GM21360 (cell line): ENCODE results near the gene ANGPTL5.
"Not testable (repeated sequence)": the region's sequence is repeated elsewhere in the genome, so short reads cannot be mapped to it uniquely, and the experiment has no call there.

Experiments
- ATAC-seq: cut with Tn5 transposase; IDR thresholded peaks from one replicate; pipeline ENCODE4 v1.9.1; 2021; ENCODE audit warnings: mild to moderate bottlenecking, moderate library complexity; ENCODE audit not compliant: unreplicated experiment

Gene ANGPTL5

GRCh38 chr11:101889767-101890166 lies 26.6 kb downstream of the ANGPTL5 start:
- ATAC-seq: no peak

- no peak for ATAC-seq
Observed at GRCh38 chr11:101885631-101886030, 30.7 kb downstream of the ANGPTL5 start.

DNA sequence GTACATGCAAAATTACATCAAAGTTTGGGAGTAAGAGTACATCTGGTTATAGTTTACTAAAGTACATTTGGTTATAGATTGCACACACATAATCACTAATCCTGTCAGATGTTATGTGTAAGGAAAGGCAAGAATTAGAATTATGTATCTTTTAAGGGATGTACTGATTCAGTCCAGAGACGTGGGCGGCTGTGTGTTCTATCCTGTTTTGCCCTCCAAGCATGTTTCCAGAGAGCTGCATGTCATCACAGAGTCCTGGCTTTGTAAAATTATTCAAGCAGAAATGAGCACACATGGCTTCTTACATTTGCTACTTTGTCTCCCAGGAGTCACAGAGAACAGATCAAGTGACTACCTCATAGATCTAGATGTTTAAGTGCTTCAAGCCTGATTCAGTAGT lies 34.7 kb downstream of the ANGPTL5 start:
- no peak for ATAC-seq

DNA sequence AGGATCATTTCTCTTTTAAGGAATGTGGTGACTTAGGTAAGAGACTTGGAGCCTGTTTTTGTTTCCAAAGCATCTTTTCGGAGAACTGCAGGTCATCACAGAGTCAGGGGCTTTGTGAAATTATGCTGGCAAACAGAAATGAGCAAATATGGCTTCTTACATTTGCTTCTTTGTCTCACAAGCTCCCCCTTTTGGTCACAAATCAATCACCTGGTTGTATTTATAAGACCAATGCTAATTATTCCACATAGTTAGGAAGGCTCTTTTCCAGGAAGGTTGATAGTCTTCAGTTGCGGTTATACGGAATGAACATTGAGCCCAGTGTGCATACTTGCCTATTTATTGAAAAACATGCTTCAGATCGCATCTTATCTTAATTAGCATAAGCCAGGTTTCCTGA lies 36.1 kb downstream of the ANGPTL5 start:
- no peak for ATAC-seq

DNA sequence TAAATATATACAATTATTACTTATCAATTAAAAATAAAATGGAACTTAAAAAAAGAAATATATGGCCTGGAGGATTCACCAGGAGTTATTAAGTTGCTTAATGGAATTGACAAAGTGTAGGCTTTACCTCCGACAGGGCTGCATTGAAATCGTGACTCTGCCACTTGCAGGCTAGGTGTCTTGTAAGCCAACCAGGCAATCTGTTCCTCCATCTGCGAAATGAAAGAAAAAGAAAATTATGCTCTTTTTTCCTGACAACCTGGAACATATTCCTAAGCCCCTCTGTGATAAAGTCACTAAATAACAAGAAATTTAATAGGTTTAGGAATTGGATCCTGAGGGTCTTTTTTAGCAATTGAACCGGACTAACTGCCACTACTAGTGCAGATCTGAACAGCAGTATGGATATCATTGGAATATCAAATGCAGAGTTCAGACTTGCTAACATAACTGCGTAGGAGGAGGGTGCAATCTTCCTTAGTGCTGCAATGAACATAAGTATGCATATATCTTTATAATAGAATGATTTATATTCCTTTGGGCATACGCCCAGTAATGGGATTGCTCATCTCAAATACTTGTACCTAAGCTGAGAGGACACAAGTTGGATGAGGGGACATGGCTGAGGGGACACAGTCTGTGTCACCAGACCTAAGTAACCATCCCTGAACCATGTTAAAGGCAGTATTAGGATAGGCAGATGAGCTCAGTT lies 44.0 kb downstream of the ANGPTL5 start:
- no peak for ATAC-seq

- ATAC-seq: no peak
Observed at GRCh38 chr11:101870510-101870909, 45.8 kb downstream of the ANGPTL5 start.

DNA sequence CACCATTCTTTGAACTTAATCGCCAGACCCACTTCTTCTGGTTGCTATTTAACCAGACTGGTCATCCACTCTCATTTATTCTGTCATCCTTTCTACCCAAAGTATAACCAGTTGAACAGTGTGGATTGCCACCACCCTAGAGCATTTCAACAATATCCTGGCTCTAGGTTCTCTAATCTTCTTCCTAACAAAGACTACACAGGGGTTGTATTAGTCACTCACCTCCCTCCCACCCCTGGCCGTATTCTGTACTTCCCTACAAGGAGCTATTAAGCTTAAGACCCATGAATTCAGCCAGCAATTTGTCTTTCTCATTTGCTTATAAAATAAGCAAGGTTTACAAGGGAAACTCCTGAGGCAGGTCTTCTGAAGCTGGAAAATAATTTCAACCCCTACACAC lies 48.4 kb downstream of the ANGPTL5 start:
- ATAC-seq: no peak

DNA sequence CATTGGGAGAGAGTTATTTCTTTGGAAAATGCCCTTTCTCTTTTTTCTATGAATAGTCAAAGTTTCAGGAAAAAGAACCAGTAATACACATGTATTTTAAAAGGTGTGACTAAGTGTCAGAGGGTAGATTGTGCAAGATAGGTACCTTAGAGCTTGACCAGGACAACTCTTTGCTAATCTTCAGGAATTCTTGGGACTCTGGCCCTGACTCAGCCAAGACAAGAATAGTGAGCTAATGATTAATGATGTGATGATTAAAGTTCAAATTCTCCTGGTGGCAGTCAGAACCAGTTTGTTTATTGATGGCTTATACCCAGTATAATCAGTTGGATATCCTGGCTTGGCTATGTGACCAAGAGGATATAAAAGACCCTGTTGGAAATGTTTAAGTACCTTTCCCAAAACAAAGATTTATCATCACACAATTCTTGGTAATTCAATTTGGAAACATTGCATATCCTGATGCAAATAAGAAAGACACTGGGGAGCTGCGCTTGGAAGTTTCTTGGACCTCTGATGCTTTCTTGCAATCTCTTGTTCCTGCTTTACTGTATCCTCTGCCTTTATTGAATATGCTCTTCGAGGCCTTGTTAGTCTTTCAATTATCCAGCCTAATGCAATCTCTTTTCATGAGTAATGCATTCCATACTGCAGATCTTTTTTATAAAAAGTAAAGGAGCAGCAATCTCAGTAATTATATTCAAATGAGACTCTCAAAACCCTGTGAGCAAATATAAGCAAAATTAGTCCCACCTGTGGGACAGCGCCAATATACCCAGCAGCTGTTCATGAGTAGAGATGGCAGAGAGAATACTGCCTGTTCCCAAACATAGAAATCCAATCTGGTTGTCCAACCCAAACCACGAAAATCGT lies 49.5 kb downstream of the ANGPTL5 start:
- ATAC-seq: no peak

DNA sequence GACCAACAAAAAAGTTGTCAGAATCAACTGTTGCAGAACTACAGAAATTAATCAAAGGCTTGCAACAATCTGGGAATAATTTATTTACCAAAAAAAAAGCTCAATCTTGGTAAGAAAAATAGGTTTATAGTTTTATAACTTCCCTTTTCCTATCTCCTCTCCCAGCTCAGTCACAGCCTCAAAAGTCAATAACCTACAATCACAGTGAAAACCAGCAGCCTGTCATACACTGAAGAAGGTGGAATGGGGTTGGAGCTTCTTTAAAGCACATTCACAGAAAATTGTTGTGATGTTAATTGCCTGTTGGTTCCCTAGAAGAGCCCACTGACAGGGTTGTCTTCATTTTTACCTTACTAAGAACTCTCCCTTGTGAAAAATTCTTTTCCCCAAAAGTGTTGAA lies 52.2 kb downstream of the ANGPTL5 start:
- ATAC-seq: no peak

DNA sequence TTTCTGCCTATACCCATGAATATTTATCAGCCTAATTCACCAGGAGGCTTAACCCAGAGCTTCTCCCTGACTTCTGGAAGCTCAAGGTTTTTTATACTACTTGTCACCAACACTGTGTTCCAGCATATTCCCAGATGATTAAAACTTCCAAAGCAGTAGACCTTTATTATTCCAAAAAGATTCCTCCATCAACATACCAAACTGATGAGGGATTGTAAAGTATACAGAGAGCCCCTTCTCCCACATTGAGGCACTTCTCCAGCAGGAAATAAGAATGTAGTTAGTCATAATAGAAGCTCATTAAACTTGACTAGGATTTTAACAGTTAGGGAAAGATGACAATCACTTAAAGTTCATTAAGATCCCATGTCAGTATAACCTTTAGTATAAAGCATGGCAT lies 53.0 kb downstream of the ANGPTL5 start:
- no peak for ATAC-seq

- no peak for ATAC-seq
Observed at GRCh38 chr11:101862391-101863233, 53.7 kb downstream of the ANGPTL5 start.

GRCh38 chr11:101860696-101861427 lies 55.5 kb downstream of the ANGPTL5 start:
- ATAC-seq: peak; percentile 85

DNA sequence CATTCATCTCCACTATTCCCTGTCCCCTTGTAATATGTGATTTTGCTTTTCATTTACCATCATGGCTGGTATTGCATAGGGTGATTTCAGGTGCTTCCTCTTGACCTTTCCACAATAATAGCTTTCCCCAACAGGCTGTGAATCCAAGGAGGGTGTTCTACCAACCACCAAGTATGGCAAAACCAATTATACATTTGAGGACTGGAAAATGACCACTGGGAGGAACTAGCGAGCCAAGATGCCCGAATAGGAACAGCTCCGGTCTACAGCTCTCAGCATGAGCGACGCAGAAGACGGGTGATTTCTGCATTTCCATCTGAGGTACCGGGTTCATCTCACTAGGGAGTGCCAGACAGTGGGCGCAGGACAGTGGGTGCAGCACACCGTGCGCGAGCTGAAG lies 64.1 kb downstream of the ANGPTL5 start:
- not testable (repeated sequence) for ATAC-seq

DNA sequence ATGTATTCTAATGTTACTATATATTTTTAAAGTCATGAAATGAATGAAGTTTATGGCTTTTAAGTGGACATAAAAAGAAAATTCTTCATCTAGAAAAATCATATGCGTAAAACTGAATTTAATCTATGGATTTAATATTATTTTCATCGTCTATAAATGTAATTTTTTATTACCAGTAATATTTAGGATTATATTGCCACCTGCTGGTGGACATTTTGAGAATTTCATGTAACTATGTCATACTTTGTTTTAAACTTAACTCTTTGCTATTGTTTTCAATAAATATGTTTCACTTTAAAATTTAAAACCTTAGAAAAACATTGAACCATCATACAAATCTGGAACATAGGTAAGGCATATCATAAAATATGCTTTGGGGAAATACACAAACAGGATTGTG lies 68.1 kb downstream of the ANGPTL5 start:
- no peak for ATAC-seq

- no peak for ATAC-seq
Observed at GRCh38 chr11:101844608-101845007, 71.7 kb downstream of the ANGPTL5 start.

DNA sequence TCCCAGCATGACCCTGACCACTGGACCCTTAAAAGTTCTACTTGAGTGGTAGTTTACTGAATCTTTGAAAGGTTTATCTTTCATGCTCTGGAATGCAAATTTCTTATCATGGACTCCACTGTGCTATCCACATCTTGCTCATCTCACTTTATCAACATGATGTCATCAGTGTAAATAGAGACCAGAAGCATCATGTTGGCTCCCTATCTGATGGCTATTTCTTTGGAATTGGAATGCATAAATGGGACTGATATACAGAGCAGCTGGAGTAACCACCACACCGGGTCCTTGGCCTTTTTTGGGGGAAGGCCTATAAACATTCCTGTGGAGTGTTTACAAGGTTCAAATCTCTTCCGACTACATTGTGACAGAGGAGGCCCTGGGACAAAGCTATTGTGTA lies 75.6 kb downstream of the ANGPTL5 start:
- no peak for ATAC-seq
